Neuronal stem cell (in vitro differentiated cells): ENCODE data around the gene PPP1R26.
A peak's percentile ranks its signal among the peaks of the same experiment; 100 is the strongest.

Experiments
- DNase-seq: peaks from one replicate; pipeline ENCODE4 v3.0.0-alpha.2; 2013; ENCODE audit warnings: low spot score
- H2AFZ ChIP-seq: one replicate; pipeline ENCODE4 v1.6.1; 2013; ENCODE audit warnings: mild to moderate bottlenecking, low read length, inconsistent platforms
- H2AK5ac ChIP-seq: 2 replicates; pipeline ENCODE4 v1.6.1; 2013; ENCODE audit warnings: low read depth, mild to moderate bottlenecking, inconsistent platforms, low read length, moderate library complexity, mixed read lengths
- H2BK120ac ChIP-seq: 2 replicates; pipeline ENCODE4 v1.6.1; 2013; ENCODE audit warnings: low read depth, mild to moderate bottlenecking, inconsistent platforms, low read length, moderate library complexity, mixed read lengths
- H2BK12ac ChIP-seq: one replicate; pipeline ENCODE4 v1.6.1; 2013; ENCODE audit warnings: low read length, inconsistent platforms
- H2BK15ac ChIP-seq: 2 replicates; pipeline ENCODE4 v1.6.1; 2013; ENCODE audit warnings: mild to moderate bottlenecking, low read length, inconsistent platforms, mixed read lengths
- H2BK5ac ChIP-seq: one replicate; pipeline ENCODE4 v1.6.1; 2013; ENCODE audit warnings: inconsistent platforms, mild to moderate bottlenecking, low read length, moderate library complexity
- H3K14ac ChIP-seq: one replicate; pipeline ENCODE4 v1.6.1; 2013; ENCODE audit warnings: low read length, inconsistent platforms
- H3K18ac ChIP-seq: 2 replicates; pipeline ENCODE4 v1.6.1; 2013; ENCODE audit warnings: low read length, inconsistent platforms
- H3K23ac ChIP-seq: 2 replicates; pipeline ENCODE4 v1.6.1; 2013; ENCODE audit warnings: low read depth, mild to moderate bottlenecking, mixed read lengths, low read length, inconsistent platforms; ENCODE audit not compliant: poor library complexity
- H3K27ac ChIP-seq: replicated peaks from 3 replicates; pipeline ENCODE4 v1.5.1; 2013; ENCODE audit warnings: low read length, inconsistent platforms
- H3K27me3 ChIP-seq, 3 experiments: 2 replicates each; pipeline ENCODE4 v1.6.1; 2013; ENCODE audit warnings: low read length in 3 of 3, mild to moderate bottlenecking in 2 of 3, inconsistent platforms in 1 of 3, low read depth in 1 of 3, mixed read lengths in 1 of 3, moderate library complexity in 1 of 3; ENCODE audit not compliant: control insufficient read depth in 3 of 3, insufficient read depth in 3 of 3
- H3K36me3 ChIP-seq, 2 donors: replicated peaks in 1 of 2; 2 replicates each; pipeline ENCODE4 v1.6.1; 2013; ENCODE audit warnings: low read length in 2 of 2; ENCODE audit not compliant: control insufficient read depth in 2 of 2, insufficient read depth in 2 of 2
- H3K4ac ChIP-seq: 2 replicates; pipeline ENCODE4 v1.6.1; 2013; ENCODE audit warnings: inconsistent platforms, mild to moderate bottlenecking, low read length, moderate library complexity
- H3K4me1 ChIP-seq, 2 donors: 1 replicate in 1 of 2; 2 replicates in 1 of 2; pipeline ENCODE4 v1.6.1; 2013; ENCODE audit warnings: low read length in 2 of 2, low read depth in 1 of 2; ENCODE audit not compliant: control insufficient read depth in 2 of 2, insufficient read depth in 1 of 2
- H3K4me2 ChIP-seq: one replicate; pipeline ENCODE4 v1.6.1; 2013; ENCODE audit warnings: mild to moderate bottlenecking, low read length, inconsistent platforms; ENCODE audit not compliant: insufficient read depth, poor library complexity, severe bottlenecking
- H3K4me3 ChIP-seq, 2 donors: 2 replicates each; pipeline ENCODE4 v1.5.1; 2013; ENCODE audit warnings: low read length in 2 of 2, mild to moderate bottlenecking in 2 of 2, inconsistent platforms in 1 of 2, moderate library complexity in 1 of 2
- H3K79me1 ChIP-seq: one replicate; pipeline ENCODE4 v1.6.1; 2013; ENCODE audit warnings: low read depth, mild to moderate bottlenecking, inconsistent platforms, low read length, moderate library complexity
- H3K9ac ChIP-seq: one replicate; pipeline ENCODE4 v1.6.1; 2013; ENCODE audit warnings: mild to moderate bottlenecking, low read depth, low read length, inconsistent platforms; ENCODE audit not compliant: poor library complexity
- H3K9me3 ChIP-seq, 2 donors: replicated peaks in 1 of 2; 2 replicates each; pipeline versions ENCODE3 to v1.6.1; 2013; ENCODE audit warnings: low read length in 2 of 2, mild to moderate bottlenecking in 2 of 2, inconsistent platforms in 1 of 2, low read depth in 1 of 2, mixed read lengths in 1 of 2, moderate library complexity in 1 of 2; ENCODE audit not compliant: control insufficient read depth in 2 of 2, insufficient read depth in 1 of 2
- H4K8ac ChIP-seq: one replicate; pipeline ENCODE4 v1.6.1; 2013; ENCODE audit warnings: low read depth, mild to moderate bottlenecking, inconsistent platforms, low read length, moderate library complexity
- H4K91ac ChIP-seq: one replicate; pipeline ENCODE4 v1.6.1; 2013; ENCODE audit warnings: low read length, low read depth, mild to moderate bottlenecking, inconsistent platforms; ENCODE audit not compliant: poor library complexity
- WGBS, 2 donors: extraction: QIAGEN DNeasy Blood & Tissue Kit; methylation state at CpG; one replicate each; pipeline ENCODE4 v1.1.7; 2013; ENCODE audit warnings: missing lambda C conversion rate in 2 of 2, mixed read lengths in 1 of 2; ENCODE audit not compliant: insufficient read length in 2 of 2, insufficient replicate concordance in 1 of 2; ENCODE audit errors: extremely low coverage in 2 of 2; 5-methylcytosine and 5-hydroxymethylcytosine counted together

The PPP1R26 gene

DNA sequence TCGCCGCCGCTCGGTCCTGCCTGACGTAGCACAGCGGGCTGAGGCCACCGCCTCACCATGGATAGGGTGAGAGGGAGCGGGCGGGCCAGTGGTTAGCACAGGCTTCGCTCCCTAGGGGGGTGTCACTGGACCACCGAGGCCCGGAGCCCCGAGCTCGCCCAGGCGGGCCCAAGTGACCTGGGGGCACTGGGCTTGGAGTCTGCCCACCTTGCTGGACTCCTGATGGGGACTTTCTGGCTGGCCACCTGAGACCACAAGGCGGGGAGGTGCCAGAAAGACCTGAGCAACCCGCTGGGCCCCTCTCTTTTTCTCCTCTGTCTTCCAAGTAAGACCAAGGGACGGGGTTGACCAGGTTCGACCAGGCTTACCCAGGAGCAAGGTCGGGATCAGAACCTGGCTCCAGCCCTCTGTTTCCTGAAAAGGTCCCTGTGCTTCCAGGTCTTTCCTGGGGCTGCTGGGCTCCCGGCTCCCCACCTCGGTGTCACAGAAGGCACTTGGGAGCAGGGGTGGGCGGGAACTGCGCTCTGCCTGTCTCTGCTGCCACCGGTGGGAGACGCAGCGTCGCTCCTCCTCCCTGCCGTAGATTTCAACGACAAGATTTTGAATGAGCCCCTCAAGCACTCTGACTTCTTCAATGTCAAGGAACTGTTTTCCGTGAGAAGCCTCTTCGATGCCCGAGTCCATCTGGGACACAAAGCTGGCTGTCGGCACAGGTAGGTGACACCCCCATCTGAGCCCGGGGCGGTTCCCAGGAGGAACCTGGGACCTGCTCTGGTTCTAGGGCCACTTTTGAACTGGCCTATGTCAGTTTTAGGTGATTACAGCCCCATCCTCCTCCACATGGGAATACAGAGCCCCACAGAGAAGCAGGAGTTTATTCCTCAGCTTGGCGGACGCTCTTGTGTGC, 21.9 kb downstream of the PPP1R26 start:
- no peak overlapping the region for H4K91ac ChIP-seq
- H2BK12ac ChIP-seq, result no peak overlapping the region
- WGBS, 2 donors, result no CpG with 5 or more reads among the region's 38 CpGs
- H2BK5ac ChIP-seq, result peak overlapping the region; percentile 78
- peak overlapping the region; percentile 96 for H3K23ac ChIP-seq
- no peaks in the 10 kb centered on the region for H3K27me3 ChIP-seq
- peak overlapping the region; percentile 78 for H3K4me2 ChIP-seq
- no peak for DNase-seq
- no peak overlapping the region for H4K8ac ChIP-seq
- H3K36me3 ChIP-seq, result peaks cover 34 to 41% of the 10 kb centered on the region in 2 donors
- no peak overlapping the region for H3K4ac ChIP-seq
- no peak overlapping the region for H3K14ac ChIP-seq
- peak overlapping the region; percentile 97 for H3K18ac ChIP-seq
- no peak overlapping the region for H2BK15ac ChIP-seq
- peak overlapping the region; percentile 95 for H2AK5ac ChIP-seq
- H3K4me3 ChIP-seq, result peak overlapping the region; percentile 84 to 98
- H3K9me3 ChIP-seq, result no peaks in the 10 kb centered on the region
- H3K27ac ChIP-seq, result no peak overlapping the region
- H2BK120ac ChIP-seq, result no peak overlapping the region
- H3K79me1 ChIP-seq, result peaks cover 17% of the 10 kb centered on the region
- H3K9ac ChIP-seq, result peak overlapping the region; percentile 99
- H2AFZ ChIP-seq, result peak overlapping the region; percentile 98
- H3K4me1 ChIP-seq, result peaks cover 13% of the 10 kb centered on the region in 2 donors

- no peak for DNase-seq
- H2BK5ac ChIP-seq, result no peak overlapping the region
- no peak overlapping the region for H4K91ac ChIP-seq
- no peak overlapping the region for H3K4ac ChIP-seq
- no peak overlapping the region for H2BK15ac ChIP-seq
- H3K27me3 ChIP-seq, result no peaks in the 10 kb centered on the region
- H3K9ac ChIP-seq, result no peak overlapping the region
- H3K79me1 ChIP-seq, result peaks cover 18% of the 10 kb centered on the region
- H3K36me3 ChIP-seq, result peaks cover 34 to 41% of the 10 kb centered on the region in 2 donors
- no peak overlapping the region for H2BK12ac ChIP-seq
- no peak overlapping the region for H3K27ac ChIP-seq
- H3K4me2 ChIP-seq, result no peak overlapping the region
- H2BK120ac ChIP-seq, result no peak overlapping the region
- H3K4me1 ChIP-seq, result peaks cover 17 to 18% of the 10 kb centered on the region in 2 donors
- H2AFZ ChIP-seq, result no peak overlapping the region
- peak overlapping the region in 1 of 2 donors; percentile 84 for H3K4me3 ChIP-seq
- H2AK5ac ChIP-seq, result no peak overlapping the region
- no peak overlapping the region for H3K14ac ChIP-seq
- H3K9me3 ChIP-seq, result no peaks in the 10 kb centered on the region
- H3K23ac ChIP-seq, result no peak overlapping the region
- H3K18ac ChIP-seq, result no peak overlapping the region
- no CpG with 5 or more reads among the region's 15 CpGs for WGBS, 2 donors
- no peak overlapping the region for H4K8ac ChIP-seq
Measured at GRCh38 chr9:135502168-135502872, 22.7 kb downstream of the PPP1R26 start.

DNA sequence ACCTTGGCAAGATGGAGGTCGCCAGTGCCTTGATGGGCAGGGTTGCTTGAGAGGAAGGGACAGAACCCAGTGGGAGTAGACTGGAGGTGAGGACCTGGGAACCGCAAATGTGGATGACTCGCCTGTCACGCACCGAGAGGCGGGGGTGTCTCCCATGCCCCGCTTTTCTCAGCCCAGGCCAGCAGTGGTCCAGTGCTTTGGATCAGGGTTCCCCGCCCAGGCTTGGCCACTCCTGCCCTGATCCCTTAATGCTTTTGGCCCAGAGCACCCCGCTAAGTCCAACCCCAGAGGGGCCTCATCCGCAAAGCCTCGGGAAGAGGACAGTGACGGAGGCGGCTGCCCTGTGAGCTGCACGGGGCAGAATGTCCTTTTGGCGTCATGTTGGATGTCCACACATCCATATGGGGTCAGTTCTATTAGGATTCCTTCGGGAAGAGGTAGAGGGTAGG, 23.3 kb downstream of the PPP1R26 start:
- H3K23ac ChIP-seq, result no peak overlapping the region
- H3K27me3 ChIP-seq, result no peaks in the 10 kb centered on the region
- DNase-seq, result no peak
- H3K79me1 ChIP-seq, result peaks cover 18% of the 10 kb centered on the region
- H3K9ac ChIP-seq, result no peak overlapping the region
- H4K91ac ChIP-seq, result no peak overlapping the region
- H2BK12ac ChIP-seq, result no peak overlapping the region
- H2BK120ac ChIP-seq, result no peak overlapping the region
- H3K14ac ChIP-seq, result no peak overlapping the region
- H2BK15ac ChIP-seq, result no peak overlapping the region
- no peak overlapping the region for H2AK5ac ChIP-seq
- no peak overlapping the region for H3K27ac ChIP-seq
- H2BK5ac ChIP-seq, result no peak overlapping the region
- H3K4me2 ChIP-seq, result no peak overlapping the region
- H4K8ac ChIP-seq, result no peak overlapping the region
- H3K18ac ChIP-seq, result no peak overlapping the region
- no peaks in the 10 kb centered on the region for H3K9me3 ChIP-seq
- peaks cover 34 to 41% of the 10 kb centered on the region in 2 donors for H3K36me3 ChIP-seq
- no CpG with 5 or more reads among the region's 16 CpGs for WGBS, 2 donors
- H3K4ac ChIP-seq, result no peak overlapping the region
- H2AFZ ChIP-seq, result no peak overlapping the region
- peaks cover 17 to 18% of the 10 kb centered on the region in 2 donors for H3K4me1 ChIP-seq
- peak overlapping the region in 1 of 2 donors; percentile 21 for H3K4me3 ChIP-seq
